AG09319 (cell line): Measurements from ENCODE around the gene RAD51B.

Experiments used
- DNase-seq: peaks from one replicate; pipeline ENCODE4 v3.0.0-alpha.2; 2010; ENCODE audit warnings: low read depth; ENCODE audit errors: extremely low read depth
- TF ChIP-seq, protein P1 (sequence below): IDR thresholded peaks from 2 replicates; pipeline ENCODE4 v1.5.1; 2011; ENCODE audit warnings: low read depth, mild to moderate bottlenecking, inconsistent platforms, low read length, moderate library complexity

Gene RAD51B

GRCh38 chr14:68748691-68749090 is 929.1 kb downstream of the RAD51B start:
- no peak for DNase-seq
- TF ChIP-seq, protein P1, sequence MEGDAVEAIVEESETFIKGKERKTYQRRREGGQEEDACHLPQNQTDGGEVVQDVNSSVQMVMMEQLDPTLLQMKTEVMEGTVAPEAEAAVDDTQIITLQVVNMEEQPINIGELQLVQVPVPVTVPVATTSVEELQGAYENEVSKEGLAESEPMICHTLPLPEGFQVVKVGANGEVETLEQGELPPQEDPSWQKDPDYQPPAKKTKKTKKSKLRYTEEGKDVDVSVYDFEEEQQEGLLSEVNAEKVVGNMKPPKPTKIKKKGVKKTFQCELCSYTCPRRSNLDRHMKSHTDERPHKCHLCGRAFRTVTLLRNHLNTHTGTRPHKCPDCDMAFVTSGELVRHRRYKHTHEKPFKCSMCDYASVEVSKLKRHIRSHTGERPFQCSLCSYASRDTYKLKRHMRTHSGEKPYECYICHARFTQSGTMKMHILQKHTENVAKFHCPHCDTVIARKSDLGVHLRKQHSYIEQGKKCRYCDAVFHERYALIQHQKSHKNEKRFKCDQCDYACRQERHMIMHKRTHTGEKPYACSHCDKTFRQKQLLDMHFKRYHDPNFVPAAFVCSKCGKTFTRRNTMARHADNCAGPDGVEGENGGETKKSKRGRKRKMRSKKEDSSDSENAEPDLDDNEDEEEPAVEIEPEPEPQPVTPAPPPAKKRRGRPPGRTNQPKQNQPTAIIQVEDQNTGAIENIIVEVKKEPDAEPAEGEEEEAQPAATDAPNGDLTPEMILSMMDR = no peak

- DNase-seq = no peak
Measured at GRCh38 chr14:68749487-68750475, 930.2 kb downstream of the RAD51B start.

DNA sequence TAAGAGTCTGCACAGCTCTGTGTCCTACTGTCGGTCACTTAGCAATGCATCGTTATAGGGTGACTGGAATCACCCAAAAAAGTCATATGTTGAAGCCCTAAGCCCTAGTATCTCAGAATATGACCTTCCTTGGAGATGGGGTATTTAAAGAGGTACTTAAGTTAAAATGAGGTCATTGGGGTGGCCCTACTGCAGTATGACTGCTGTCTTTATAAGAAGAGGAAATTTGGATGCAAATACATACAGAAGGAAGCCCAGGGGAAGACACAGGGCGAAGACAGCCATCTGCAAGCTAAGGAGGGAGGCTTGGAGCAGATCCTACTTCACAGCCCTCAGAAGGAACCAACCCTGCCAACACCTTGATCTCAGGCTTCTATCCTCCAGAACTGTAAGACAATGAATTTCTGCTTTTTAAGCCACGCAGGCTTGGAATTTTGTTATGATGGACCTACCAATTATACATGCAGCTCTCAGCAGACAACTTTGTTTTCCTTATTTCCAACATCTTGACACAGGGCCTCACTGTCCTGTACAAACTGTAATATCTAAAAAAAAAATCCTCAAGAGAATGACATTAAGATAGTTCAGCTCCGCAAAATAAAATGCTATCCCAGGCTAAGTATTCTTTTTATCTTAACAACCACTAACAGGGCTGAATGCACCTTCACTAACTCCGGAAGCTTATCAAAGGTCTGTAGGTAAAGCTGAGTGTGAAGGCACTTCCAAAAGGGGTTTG is 932.9 kb downstream of the RAD51B start:
- TF ChIP-seq, protein P1 = no peak
- no peak for DNase-seq

More at GRCh38 chr14:68749487-68750475, 930.2 kb downstream of the RAD51B start:
- TF ChIP-seq, protein P1 = no peak

GRCh38 chr14:68753690-68754089 is 934.1 kb downstream of the RAD51B start:
- DNase-seq = peak; percentile 18
- TF ChIP-seq, protein P1 = no peak

GRCh38 chr14:68755016-68755353 is 935.4 kb downstream of the RAD51B start:
- TF ChIP-seq, protein P1 = no peak
- no peak for DNase-seq

- TF ChIP-seq, protein P1 = no peak
- peak; percentile 53 for DNase-seq
Measured at GRCh38 chr14:68756000-68756481, 936.5 kb downstream of the RAD51B start.

- TF ChIP-seq, protein P1 = no peak
- no peak for DNase-seq
Measured at GRCh38 chr14:68756734-68757133, 937.2 kb downstream of the RAD51B start.
